Stimulated activated naive CD8-positive, alpha-beta T cell treated with anti-CD3 and anti-CD28 coated beads, Interleukin-15, Interleukin-2, amounts not matched to agents 100 U/mL and 50 U/mL, for 24 hours (primary cell): ENCODE data around the gene MACF1.

Source experiments
- ATAC-seq: fragments of 150-1000 bp; cut with Tn5 transposase; one replicate; pipeline ENCODE4 v1.10.0; 2021
- DNase-seq: peaks from one replicate; pipeline ENCODE4 v3.0.0; 2021

The MACF1 gene

DNA sequence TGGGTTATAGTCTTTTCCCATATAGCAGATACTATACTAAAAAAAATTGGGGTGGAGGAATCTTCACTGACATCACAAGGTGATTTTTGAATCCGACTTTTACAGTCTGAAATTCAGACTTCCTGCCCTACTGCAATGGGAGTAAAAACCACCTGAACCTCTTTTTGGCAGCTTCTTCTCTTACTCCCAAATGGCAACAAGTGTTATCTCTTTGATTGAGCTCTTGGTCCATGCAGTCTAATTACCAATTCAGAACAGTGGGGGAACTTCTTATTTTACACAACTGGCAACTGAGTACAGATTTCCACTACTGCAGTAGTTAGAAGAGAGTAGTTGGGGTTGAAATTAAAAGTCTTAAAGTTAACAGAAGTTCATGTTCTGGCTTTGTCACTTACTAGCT, 62.3 kb downstream of the MACF1 start:
- no peak for DNase-seq

GRCh38 chr1:39268112-39268581, 63.7 kb downstream of the MACF1 start:
- ATAC-seq: no peak
- DNase-seq: no peak

More for the DNA sequence above, 62.3 kb downstream of the MACF1 start:
- no peak for ATAC-seq

GRCh38 chr1:39268906-39269305, 64.4 kb downstream of the MACF1 start:
- ATAC-seq (no peak), DNase-seq (no peak)

- no peak for DNase-seq
- ATAC-seq: no peak
Measured at GRCh38 chr1:39269349-39269748, 64.9 kb downstream of the MACF1 start.

GRCh38 chr1:39269791-39270342, 65.4 kb downstream of the MACF1 start:
- ATAC-seq (peak; percentile 60), DNase-seq (no peak)

DNA sequence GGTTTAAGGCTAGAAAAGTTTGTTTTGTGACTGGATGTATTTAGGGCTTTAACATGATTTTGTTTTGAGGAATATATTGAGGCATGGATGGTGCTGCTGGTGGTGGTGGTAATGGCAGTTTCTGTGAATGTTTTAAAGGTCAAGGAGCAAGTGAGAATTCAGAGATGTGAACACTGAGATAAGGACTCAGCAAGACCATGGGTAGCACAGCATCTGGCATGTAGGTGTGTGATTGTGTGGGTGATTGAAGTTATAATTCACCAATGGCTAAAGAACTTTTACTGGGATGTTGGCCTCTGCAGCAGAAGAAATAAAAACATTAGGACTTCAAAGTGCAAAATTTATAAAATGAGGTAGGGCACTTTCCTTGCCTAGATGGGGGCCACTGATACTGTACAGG, 65.9 kb downstream of the MACF1 start:
- peak; percentile 47 for ATAC-seq
- DNase-seq: no peak

DNA sequence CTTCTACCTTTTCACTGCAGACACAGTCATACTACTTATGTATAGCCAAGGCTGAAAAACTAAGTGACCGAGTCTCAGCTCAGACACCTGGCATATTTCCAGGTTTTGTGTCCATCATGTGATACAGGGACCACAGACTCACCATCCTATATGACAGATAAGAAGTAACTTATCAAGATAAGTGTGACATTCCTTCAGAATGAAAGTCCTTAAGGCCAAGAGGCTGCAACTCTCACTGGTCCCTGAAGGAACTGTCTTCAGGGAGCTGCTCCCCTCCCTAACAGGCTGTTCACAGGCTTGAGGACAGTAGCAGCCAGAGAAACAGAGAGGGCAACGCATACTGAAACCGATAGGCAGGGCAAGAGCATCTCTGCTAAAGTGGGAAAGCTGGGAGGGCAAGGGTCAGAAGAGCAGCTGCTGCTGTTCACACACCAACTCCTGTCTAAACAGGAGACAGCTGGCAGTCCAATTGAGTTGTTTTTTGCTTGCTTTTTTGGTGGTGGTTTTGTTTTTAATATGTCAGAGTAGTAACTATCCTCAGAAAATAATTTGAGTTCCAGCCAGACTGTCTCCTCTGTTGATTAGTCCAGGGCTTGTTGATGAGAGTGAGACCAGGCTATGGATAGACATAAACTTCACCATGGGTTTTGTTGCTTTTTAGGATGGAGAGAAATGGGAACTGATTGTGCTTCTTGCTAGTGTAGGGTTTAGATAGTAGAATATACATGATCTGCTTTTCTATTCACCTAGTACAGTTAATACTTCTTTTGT, 67.7 kb downstream of the MACF1 start:
- ATAC-seq: no peak
- DNase-seq: no peak

- DNase-seq: no peak
- ATAC-seq: no peak
Measured at GRCh38 chr1:39272798-39273469, 68.4 kb downstream of the MACF1 start.

- ATAC-seq (no peak), DNase-seq (no peak)
Measured at GRCh38 chr1:39275836-39276507, 71.5 kb downstream of the MACF1 start.

DNA sequence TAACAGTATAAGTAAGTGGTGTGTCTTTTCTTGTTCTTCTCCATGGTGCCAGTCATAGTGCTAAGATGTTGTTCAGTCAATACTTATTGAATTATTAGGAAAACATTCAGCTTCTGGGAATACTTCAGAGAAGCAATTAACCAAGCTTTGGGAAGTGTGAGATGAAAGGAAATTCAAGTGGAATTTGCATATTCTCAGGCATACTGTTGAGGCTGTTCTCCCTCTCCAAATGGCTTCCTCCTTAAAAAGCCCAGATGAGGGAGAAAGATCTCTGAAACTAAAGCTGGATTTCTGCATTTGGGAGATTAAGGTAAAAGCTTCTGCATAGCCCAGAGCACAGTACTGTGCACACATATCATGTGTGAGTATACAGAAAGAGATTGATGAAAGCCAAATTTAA, 73.4 kb downstream of the MACF1 start:
- ATAC-seq (no peak), DNase-seq (no peak)

- ATAC-seq: no peak
- no peak for DNase-seq
Measured at GRCh38 chr1:39282537-39283216, 78.2 kb downstream of the MACF1 start.

DNA sequence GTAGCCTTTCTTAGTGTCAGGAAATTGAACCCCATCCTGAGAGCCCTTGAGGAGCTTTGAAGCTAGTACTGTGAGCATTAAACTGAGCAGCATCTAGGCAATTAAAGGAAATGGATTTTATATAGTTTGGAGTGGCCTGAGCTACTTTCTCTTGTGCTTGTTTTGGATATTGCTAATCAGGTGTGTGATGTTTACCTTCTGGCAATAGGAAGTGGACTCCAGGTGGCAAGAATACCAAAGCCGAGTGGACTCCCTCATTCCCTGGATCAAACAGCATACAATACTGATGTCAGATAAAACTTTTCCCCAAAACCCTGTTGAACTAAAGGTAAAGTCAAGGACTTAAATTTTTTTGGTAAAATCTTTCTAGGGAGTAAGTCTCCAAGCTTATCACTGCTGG, 79.4 kb downstream of the MACF1 start:
- DNase-seq: no peak
- ATAC-seq: no peak

- no peak for ATAC-seq
- no peak for DNase-seq
Measured at GRCh38 chr1:39287541-39287940, 83.0 kb downstream of the MACF1 start.

- DNase-seq: no peak
- no peak for ATAC-seq
Measured at GRCh38 chr1:39288735-39289465, 84.4 kb downstream of the MACF1 start.

DNA sequence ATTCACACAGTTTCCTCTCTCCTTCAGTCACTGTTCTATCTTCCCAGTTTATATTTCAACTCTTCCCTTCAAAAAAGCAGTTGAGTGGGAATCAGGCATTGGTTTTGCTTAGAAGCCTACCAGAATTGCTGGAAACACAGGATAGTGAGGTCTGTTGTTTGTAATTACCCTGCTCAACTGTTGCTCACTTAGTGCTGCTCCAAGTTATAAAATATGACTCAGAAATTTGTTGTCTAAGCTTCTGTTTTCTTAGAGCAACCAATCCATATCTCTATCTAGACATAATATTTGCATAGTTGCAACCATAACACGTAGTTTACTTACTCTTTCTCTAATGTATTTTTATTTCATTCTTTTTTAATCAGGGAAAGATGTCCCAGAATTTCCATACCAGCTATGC, 87.9 kb downstream of the MACF1 start:
- ATAC-seq: no peak
- no peak for DNase-seq

- ATAC-seq: no peak
Measured at GRCh38 chr1:39293375-39294070, 89.0 kb downstream of the MACF1 start.

GRCh38 chr1:39294531-39294930, 90.0 kb downstream of the MACF1 start:
- DNase-seq (no peak), ATAC-seq (no peak)

More at GRCh38 chr1:39293375-39294070, 89.0 kb downstream of the MACF1 start:
- no peak for DNase-seq

DNA sequence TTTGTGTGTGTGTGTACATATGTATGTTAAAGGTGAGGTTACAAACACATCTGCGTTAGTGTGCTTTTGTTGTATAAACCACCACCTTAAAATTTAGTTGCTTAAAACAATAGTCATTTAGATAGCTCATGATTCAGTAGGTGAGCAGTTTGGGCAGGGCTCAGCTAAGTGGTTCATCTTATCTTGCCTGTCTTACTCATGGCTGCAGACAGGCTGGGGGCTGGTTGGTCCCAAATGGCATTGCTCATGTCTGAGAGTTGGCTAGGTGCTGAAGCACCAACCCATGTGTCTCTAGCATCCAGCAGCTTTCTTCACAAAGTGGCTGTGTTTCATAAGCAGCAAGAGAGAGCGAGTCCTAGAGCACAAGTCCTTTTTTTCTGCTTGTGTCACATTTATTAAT, 91.4 kb downstream of the MACF1 start:
- no peak for DNase-seq
- peak; percentile 32 for ATAC-seq

- no peak for DNase-seq
- no peak for ATAC-seq
Measured at GRCh38 chr1:39297551-39297950, 93.1 kb downstream of the MACF1 start.

GRCh38 chr1:39301606-39302005, 97.1 kb downstream of the MACF1 start:
- ATAC-seq (no peak), DNase-seq (no peak)

DNA sequence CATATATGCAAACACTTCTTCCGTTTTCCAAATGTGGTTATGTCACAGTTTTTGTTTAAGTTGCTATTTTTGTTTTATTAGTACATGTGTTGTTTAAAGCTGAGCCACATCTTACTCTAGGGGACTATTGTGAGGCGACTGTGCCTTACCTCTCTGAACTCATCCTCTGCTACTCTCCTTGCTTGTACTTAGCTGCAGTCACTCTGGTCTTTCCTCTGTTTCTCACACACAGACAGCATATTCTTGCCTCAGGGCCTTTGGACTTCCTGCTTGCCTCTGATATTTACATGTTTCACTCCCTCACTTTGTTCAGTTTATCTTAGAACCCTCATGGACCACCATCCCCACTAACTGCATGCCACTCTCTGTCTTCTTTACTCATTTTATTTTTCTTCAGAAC, 101.1 kb downstream of the MACF1 start:
- ATAC-seq: no peak
- DNase-seq: no peak
